Testis (tissue), 2 donors: ENCODE results near the gene DVL1.

Source experiments
- POLR2A ChIP-seq: fragments of 450-650 bp; IDR thresholded peaks from one replicate; pipeline ENCODE4 v1.6.1; 2017; ENCODE audit warnings: antibody characterized with exemption, mild to moderate bottlenecking, moderate library complexity
- TF ChIP-seq, protein P1 (sequence below), 3 experiments: fragments of 450-650 bp in 2 of 3; fragments of 200-600 bp in 1 of 3; sonication (generic) in 1 of 3; IDR thresholded peaks; one replicate each; pipeline ENCODE4 v1.5.1; 2016 to 2019; ENCODE audit warnings: antibody characterized with exemption in 3 of 3, mild to moderate bottlenecking in 2 of 3, moderate library complexity in 1 of 3

DNA sequence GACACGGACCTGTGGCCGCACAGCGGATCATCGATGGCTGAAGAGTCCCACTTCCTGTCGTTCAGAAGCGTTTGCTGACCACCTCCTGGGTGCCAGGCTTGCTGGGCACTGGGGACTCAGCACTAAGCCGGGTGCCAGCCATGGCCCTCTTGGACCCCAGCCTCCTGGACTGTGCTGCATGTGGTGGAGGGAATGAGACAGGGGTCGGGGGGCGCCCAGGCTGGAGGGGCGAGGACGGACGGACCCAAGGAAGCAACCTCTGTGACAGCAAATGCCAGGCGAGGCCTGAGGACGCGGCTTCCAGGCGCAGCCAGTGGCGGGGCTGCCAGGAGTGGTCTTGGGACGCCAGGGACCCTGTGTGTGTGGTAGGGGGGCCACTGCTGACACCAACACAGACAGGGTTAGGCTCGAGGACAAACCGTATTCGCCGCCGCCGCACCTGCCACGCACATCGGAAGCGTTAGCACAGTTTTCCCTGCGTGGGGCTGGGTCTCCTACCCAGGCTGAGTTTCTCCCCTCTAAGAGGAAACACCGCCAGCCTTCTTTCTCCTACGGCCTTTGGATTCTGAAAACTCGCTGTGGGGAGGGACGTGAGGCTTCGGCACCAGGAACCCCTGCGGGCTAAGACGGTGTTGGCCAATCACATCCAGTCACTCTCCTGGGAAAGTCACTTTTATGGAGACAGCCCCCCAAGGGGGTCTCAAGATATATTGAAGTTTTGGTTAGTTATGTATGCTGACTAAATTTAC is 12.2 kb upstream of the DVL1 start:
- TF ChIP-seq, protein P1, sequence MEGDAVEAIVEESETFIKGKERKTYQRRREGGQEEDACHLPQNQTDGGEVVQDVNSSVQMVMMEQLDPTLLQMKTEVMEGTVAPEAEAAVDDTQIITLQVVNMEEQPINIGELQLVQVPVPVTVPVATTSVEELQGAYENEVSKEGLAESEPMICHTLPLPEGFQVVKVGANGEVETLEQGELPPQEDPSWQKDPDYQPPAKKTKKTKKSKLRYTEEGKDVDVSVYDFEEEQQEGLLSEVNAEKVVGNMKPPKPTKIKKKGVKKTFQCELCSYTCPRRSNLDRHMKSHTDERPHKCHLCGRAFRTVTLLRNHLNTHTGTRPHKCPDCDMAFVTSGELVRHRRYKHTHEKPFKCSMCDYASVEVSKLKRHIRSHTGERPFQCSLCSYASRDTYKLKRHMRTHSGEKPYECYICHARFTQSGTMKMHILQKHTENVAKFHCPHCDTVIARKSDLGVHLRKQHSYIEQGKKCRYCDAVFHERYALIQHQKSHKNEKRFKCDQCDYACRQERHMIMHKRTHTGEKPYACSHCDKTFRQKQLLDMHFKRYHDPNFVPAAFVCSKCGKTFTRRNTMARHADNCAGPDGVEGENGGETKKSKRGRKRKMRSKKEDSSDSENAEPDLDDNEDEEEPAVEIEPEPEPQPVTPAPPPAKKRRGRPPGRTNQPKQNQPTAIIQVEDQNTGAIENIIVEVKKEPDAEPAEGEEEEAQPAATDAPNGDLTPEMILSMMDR (IDR thresholded peaks at IDR 0.05), result no peak
- no peak for TF ChIP-seq POLR2A
